HG03095 (cell line): ENCODE measurements around the gene IGF2.

Experiments
- ATAC-seq: cut with Tn5 transposase; IDR thresholded peaks from one replicate; pipeline ENCODE4 v1.9.1; 2021; ENCODE audit warnings: moderate library complexity; ENCODE audit not compliant: unreplicated experiment

The IGF2 gene

DNA sequence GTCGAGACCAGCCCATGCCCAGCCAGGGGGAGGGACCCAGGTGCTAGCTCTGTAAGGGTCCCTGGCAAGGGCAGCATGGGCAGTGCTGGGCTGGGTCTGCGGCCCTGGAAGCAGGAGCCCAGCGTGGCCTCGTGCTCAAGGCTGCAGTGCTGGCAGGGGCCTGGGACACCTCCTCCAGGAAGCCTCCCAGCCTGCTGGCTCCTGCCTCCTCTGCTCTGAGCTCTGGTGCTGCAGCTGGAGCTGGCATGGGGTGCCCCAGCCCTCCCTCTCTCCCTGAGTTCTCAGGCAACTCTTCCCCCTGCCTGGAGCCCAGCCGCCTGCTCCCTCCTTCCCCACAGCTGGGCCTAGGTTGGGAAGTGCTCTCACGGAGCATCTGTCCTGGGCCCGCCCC, 15.0 kb upstream of the IGF2 start:
- ATAC-seq: no peak

DNA sequence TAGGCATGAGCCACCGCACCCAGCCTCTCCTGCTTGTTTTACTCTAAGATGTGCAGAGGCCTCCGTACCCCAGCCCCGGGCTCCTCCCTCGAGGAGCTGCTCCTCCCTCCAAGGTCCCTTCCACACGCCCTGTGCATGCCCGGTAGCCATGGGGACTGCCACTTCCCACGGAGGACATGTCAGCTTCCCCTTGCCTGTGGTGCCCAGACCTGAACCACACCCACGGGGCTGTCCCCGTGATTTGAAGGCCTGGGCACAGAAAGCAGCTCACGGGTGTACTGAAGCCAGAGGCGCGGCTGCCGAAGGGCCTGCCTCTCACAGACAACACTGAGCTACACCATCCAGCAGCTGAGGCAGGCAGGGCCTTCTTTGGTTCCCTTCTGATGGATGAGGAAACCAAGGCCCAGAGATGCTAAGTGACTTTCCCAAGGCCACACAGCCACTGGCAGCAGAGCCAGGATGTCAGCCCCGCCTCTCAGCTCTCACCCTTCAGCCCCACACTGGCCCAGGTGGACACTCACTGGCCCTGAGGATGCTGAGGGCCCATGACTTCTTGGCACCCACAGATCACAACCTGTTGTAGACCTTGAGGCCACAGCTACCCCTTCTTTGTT, 14.5 kb upstream of the IGF2 start:
- ATAC-seq: no peak

DNA sequence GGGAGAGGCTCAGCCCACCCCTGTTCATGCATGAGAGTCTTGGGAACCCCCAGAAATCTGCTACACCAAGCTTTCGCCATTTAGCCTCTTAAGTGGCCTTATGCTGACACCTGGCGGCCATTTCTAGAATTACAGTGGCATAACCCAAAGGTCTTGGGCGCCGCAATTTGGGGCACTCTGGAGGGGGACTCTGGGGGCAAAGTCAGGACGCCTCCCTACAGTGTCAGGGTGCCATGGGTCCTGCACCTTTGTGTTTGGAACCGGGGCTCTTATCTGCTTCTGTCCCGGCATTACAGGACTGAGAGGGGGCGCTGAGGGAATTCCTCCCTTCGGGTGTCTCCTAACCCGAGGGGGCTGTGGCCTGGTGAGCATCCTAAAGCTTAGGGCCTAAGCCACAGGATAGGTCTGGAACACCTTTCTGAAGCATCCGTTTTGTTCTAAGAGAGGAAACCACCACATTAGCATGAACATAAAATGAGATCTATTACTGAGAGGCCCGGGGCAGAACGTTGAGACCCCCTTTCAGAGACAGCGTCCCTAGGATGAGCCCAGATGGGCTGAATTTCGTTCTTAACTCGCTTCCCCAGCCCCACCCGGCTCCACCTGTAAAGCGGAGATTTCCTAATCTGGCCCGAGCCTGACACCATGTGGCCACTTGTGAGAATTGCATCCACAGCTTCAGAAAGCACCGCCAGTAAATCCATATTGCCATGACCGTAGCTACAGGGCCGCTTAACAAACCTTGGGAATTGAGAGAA, 12.5 kb upstream of the IGF2 start:
- no peak for ATAC-seq

DNA sequence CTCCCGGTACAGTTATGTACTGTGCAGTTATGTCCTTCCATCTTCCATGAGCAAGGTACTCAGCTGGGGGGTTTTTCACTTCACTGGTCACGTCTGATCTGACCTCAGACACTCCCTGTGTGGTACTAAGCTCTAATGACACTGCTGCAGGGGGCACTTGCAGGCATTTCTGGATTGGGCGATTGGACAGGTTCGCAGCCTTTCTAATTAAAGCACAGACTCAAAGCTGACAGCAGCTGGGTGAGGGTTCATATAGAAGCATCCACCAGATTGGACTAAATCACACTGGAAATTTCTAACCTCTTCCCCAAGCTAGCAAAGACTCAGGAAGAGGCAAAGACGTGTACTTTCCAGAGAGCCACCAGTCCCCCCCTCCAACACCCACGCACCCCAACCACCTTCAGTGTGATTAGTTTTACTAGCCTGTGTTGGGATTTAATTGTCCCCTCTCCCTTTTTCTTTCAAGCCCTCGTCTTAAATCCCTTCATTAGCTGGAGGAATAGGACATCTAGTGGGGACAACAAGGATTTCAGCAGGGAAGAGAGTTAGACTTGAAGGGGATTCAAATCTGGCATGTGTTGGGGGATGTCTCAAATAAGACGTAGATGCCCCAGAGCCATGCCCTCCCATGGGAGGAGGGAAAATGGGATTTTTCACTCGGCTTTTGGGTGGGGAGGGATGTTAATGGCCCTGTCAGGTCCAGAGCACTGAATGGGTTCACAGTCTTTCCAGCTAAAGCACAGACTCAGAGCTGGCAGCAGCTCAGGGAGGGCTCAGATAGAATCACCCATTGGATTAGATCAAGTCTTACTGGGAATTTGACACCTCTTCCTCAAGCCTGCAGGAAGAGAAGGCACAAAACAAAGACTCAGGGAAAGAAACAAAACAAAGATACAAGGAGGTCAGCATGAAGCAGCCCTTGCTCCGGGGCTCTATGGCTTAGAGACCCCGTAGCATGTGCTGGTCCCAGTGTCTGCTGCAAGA, 11.0 kb upstream of the IGF2 start:
- no peak for ATAC-seq

DNA sequence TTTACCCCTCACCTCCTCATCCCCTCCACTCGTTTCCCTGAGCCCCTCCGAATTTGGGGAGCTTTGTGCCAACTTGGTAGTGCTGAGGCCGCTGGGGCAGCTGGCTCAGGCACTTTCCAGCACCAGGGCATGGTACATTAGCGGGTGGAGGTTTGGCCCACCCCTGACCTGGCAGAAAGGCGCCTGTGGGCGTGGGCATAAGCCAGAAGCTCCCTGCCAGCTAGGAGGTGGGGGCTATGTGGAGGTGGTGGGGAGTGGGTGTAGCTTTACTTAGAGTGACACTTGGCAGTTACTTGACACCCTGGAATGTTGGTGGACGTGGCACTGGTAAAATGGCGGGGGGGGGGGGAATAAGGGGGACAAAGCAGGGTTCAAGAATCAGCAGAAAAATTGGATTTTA, 10.3 kb upstream of the IGF2 start:
- no peak for ATAC-seq

DNA sequence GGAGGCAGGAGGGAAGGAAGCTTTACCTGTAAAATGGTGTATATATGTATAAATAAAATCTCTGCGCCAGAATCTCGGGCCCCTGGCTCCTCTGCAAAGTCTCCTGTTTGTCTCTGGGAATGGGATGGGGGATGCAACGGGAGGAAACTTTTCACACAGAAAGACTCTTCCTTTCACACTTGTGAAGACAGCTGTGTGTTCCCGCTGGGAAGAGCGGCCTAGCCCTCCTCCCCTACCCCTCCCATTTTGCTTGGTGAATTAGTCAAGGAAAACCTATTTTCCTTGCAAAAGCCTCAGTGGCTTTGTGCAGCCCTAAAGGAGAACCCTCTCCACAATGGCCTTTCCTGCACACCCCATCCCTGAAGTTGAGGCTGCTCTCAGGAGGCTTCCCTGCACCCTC, 9.4 kb upstream of the IGF2 start:
- no peak for ATAC-seq

DNA sequence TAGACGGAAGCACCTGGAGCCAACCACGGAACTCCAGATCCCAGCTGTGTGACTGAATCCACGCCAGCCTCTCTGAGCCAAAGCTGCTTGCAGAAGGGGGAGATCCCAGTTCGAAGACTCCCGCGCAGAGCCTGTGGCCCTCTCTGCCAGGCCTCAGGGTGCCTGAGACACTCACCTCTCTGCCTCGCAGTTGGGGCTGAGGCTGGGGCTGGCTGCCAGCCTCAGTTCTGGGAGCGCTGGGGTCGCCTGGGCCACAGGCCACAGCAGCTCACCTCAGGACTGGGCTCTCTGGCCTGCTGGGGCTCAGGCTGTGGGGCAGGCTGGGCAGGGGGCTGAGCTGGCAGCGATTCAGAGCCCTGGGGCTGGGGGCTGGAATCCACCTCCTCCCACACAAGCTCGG, 8.2 kb upstream of the IGF2 start:
- ATAC-seq: no peak

DNA sequence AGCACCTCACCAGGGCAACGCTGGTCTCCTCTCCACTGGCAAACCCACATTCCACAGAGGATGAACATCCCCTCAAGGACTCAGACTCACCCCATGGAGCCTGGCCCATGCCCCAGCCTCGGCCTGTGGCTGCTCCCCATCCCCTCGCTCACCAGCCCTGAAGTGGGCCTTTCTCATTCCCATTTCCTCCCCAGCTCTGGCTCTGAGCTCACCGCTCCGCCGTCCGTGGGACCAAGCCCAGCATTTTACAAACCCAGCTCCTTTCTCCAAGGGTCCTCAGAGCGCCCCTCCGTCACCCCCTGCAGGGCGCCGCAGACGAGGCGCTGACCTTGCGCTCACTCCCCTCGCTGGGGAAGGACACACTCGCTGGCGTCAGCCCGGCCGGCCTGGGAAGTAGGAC, 6.9 kb upstream of the IGF2 start:
- no peak for ATAC-seq

DNA sequence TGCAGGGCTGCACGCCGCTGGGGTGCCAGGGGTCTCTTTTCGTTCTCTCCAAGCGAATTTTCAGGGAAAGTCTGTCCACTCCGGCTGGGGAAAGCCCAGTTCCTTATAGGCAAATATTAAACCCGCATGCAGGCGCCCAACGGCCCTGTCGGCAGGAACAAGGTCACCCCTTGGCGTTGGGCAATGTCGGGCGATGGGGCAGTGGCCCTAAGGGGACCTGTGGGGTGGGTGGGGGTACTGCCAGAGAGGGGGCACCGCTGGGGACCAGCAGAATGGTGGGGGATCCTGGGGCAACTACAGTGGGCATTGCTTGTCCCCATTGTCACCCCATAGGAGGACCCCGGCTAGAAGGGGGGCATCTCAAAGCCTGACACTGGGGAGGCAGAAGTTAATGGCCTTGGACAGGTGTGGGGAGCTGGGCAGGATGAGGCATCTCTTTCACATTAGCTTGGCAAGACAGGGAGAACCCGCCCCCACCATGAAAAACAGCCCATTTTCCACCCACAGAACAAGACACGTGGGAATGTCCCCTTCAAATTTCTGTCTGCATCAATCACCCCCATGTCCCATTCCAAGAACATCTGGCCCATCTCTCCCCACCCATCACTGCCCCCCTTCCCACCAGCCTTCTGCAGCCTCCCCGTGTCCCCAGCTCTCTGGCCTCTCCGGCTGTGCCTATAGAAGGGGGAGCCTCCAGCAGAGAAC, 5.5 kb upstream of the IGF2 start:
- ATAC-seq: no peak

DNA sequence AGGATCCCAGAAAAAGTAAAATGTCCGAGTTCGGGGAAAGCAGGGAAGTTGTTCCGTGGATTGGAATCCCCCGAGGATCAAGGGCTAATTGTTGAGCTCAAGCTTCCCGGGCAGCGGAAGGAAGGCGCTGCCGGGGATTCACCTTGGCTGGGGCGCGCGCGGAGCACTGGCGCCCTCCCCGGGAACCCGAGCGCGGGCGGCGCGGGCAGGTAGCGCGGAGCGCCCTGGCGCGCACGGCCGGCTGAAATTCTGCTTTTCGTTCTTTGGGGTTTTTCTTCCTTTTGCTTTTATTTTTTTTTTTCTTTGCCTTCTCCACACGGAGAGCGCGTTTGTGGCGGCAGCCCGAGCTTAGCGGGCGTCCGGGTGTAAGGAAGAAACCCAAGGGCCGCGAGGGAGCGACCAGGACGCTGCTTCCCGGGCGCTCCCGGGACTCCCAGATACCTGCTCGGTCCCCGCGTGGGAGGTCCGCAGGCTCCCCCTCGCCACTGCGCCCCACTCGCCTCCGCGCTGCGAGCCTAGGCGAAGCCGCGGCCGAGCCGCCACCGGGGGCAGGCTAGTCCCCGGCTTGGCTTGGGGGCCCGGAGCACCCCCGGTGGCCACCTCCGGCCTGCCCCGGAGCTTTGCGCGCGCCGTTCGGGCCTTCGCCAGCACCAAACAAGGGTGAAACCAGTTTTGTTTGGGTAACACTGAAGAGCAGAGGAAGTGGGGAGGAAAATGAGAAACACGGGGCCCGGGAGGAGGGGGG, 4.8 kb upstream of the IGF2 start:
- ATAC-seq: no peak

DNA sequence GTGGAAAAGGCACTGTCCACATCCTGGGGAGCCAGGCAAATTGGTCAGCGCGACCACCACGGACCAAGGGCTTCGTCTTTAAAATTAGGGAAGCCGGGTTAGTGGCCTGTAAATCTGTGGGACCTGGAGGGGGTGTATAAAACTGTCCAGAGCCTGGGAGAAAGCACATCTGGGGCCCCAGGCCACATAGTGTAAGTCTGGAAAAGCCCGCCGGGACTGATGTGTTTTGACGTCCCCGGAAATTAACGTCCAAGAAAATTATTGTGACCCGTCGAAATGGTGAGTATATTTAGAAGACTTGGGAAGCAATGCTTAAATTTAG, 4.2 kb upstream of the IGF2 start:
- no peak for ATAC-seq

DNA sequence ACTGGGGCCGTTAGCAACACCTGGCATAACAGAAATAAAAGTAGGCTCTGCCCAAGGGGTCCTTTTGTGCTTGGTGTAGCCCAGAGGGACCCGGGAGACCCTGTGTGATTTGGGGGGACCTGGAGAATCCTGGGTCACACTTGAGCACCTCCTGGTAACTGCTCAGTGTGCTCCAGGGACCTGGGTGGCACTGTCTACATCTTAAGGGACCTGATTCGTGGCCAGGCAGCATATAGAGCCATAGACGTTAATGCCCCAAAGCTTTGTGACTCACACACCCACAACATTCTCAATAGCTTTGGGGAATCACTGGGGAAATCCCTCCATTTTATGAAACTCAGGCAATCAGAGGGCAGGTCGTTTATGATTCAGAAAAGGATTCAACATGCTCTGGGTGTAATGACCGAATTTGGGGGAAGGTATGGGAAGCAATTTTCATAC, 3.6 kb upstream of the IGF2 start:
- ATAC-seq: no peak

DNA sequence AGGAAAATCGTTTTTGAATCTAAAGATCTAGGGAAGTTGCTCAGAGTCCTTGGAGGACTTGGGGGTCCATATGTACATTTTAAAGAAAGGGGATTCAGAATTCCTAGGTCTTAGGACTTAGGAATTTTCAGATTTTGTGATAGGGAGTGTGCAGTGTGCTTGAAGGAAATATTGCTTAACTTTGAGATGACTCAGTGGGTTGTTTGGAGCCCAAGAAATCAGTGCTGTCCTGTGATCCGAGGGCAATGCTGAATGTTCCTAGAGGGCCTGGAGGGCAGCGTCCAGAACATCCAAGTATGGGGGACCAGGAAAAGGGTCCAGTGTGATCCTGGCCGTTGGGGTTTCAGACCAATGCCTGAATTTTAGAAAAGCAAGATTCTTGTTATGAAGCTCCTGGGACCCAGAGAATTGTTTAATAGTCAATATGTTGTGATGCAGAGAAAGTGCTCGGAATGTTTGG, 3.1 kb upstream of the IGF2 start:
- no peak for ATAC-seq

DNA sequence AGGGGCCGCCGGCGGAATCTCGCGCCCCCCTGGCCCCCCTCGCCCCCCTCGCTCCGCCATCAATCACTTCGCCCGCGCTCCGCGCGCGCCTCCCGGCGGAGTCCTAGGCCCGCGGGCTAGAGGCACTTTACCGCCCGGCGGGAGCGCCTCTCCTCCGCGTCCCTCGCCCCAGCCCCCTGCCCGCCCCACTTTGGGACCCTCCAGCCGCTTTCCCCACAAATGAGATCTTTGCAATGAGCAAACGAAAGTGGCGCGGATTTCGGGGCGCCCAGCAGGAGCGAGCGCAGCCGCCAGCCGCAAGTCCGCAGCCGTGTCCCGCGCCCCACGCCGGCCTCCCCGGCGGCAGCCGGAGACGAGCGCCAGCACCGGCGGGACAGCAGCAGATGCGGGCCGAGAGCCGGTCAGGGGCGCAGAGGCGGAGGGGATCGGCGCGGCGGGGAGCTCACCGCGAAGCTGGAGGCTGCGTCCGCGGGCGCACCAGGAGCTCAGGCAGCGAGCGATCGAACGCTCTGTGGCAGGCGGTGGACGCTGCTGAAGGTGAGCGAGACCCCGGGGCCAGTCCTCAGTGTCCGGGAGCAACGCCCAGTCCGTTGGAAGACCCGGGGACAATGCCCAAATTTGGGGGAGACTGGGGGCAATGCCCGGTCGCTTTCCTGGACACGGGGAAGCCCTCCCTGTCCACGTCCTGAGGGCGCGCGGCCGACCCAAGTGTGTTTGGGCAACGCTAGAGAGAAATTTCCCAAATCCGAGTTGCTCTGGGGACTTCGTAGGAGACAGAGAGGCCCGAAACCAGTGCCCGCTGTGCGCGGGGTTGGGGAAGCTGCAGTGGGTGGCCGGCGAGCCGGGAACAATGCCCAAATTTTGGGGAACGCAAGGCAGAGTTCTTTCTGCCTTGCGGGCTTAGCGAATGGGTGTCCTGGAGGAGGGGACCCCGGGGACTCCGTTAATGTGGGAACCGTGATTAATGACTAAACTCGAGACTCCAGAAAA, 1.5 kb upstream of the IGF2 start:
- ATAC-seq: no peak

DNA sequence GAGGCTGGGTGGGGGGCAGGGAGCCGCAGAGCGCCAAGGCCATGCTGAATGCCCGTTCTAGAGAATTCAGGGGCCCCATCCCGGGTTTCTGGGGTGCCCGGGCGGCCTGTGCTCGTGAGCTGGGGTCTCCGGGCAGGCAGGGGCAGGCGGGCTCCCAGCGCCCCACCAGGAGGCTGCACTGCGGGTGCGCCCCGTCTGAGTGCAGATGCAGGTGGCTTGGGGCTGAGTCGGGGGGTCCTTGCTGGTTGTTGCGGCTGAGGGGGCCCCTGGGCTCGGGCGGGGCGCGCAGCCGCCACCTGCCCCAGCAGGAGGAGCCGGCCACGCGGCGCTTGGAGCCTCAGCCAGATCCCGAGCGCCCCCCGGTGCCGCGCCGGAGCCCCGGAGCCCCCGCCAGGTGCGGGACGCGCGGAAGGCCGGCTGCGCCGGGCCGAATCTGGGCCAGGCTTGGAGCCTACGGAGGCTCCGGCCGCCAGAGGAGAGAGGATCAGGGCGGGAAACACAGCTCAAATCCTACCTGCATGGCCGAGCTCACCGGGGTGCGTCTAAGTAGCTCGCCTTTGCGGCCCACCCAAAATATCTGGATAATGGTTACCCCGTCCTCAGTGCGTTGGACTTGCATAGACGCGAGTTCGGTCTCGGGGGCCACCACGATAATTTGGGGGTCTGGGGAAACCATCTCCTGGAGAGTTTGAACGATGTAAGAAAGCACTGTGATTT, 590 bp upstream of the IGF2 start:
- no peak for ATAC-seq

DNA sequence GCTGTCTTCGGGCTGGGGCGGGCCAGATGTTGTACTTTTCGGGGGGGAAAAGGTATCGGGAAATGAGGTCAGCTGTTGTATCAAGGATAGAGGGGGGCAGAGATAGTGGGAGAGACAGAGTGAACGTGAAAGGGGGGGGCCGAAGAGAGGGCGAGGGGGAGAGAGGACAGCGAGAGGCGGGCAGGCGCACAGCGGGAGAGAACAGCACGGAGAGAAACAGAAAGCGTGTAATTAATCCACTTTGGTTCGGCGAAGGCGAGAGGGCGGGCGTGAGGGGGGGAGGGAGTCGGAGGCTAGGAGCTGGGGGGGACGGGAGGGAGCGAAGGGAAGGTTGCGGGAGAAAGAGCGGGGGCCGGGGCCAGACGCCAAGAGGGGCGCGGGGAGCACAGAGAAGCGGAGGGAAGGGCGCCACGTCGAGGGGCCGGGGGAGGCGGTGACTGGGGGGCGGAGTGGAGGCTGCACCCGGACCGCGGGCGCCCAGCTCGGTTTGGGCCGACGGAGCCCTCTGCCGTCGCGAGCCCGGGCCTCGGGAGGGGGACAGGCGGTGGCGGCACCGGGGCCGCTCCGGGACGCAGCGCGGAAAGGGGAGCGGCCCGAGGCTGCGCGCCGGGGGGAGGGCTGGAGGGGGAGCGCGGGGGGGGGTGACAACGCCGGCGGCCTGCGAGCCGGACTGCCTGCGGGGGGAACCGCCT, 612 bp downstream of the IGF2 start:
- ATAC-seq: no peak

DNA sequence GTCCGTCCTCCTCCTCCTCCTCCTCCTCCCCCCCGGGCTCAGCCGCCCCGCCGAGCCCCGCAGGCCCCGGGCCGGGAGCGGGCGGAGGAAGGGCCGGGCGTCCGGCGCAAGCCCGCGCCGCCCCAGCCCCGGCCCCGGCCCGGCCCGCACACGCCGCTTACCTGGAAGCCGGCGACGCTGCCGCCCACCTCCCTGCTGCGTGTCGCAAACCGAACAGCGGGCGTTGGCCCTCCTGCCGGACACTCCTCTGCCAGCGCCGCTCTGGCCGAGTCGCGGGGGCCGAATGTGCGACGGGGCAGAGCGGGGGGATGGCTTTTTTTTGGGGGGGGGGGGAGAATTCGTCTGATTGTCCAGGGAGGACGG, 1.1 kb downstream of the IGF2 start:
- no peak for ATAC-seq
